Adipose tissue (tissue), 3 donors: ENCODE measurements around the gene EMC10. TPM values are rescaled to one million over a fixed set of nuclear protein-coding genes. Genes with fewer than 3 reads are reported as not detected.

Experiments used
- H3K27ac ChIP-seq: one replicate; pipeline ENCODE4 v1.5.1; 2013; ENCODE audit warnings: low read depth, low read length
- WGBS, 3 donors: extraction: QIAGEN DNeasy Blood & Tissue Kit; methylation state at CpG; one replicate each; pipeline ENCODE4 v1.1.7; 2013; 5-methylcytosine and 5-hydroxymethylcytosine counted together
- polyA plus RNA-seq, 3 donors: library from polyadenylated mRNA; stranded (reverse); fragments of 200-250 nt; gene quantifications; one replicate each; pipeline ENCODE4 v1.2.3, GENCODE V29; 2013
- donor health status: healthy with polysubstance abuse.
- donor health status: Bipolar disorder and iron deficiency.
- donor health status: healthy.

The EMC10 gene
- polyA plus RNA-seq, 3 donors = 42.4 to 75.0 (median 69.1) TPM

- 93 to 96% (median 96%) methylated on average over 8 to 10 of the region's 10 CpGs for WGBS, 3 donors
- no peak overlapping the region for H3K27ac ChIP-seq
These were observed 30.4 kb downstream of the EMC10 start for GRCh38 chr19:50506700-50507099.

- 90 to 95% (median 94%) methylated on average over 8 of the region's 8 CpGs for WGBS, 3 donors
- H3K27ac ChIP-seq = no peak overlapping the region
These were observed 31.1 kb downstream of the EMC10 start for GRCh38 chr19:50507376-50507775.

- WGBS, 3 donors = 90 to 94% (median 92%) methylated on average over 3 of the region's 3 CpGs
- H3K27ac ChIP-seq = no peak overlapping the region
These were observed 32.5 kb downstream of the EMC10 start for GRCh38 chr19:50508843-50509190.

GRCh38 chr19:50509366-50509765 is 33.1 kb downstream of the EMC10 start:
- 83 to 92% (median 83%) methylated on average over 11 of the region's 11 CpGs for WGBS, 3 donors

GRCh38 chr19:50510121-50510670 is 33.9 kb downstream of the EMC10 start:
- WGBS, 3 donors = 59 to 61% (median 61%) methylated on average over 24 to 26 of the region's 26 CpGs
- H3K27ac ChIP-seq = no peak overlapping the region

More at GRCh38 chr19:50509366-50509765, 33.1 kb downstream of the EMC10 start:
- no peak overlapping the region for H3K27ac ChIP-seq

GRCh38 chr19:50510700-50511068 is 34.4 kb downstream of the EMC10 start:
- WGBS, 3 donors = 1 to 8% (median 5%) methylated on average over 10 of the region's 10 CpGs
- peak overlapping the region; percentile 35 for H3K27ac ChIP-seq

GRCh38 chr19:50511069-50511822 is 34.9 kb downstream of the EMC10 start, which contains the start of gene JOSD2:
Gene JOSD2 (minus strand): TSS chr19:50511191. CDS start chr19:50510431, 760 bp downstream.
- 1 to 2% (median 2%) methylated on average over 69 of the region's 69 CpGs for WGBS, 3 donors
- peak within 1 kb of the TSS; percentile 35 for H3K27ac ChIP-seq

GRCh38 chr19:50512112-50512998 is 36.0 kb downstream of the EMC10 start:
- H3K27ac ChIP-seq = no peak overlapping the region
- WGBS, 3 donors = 87 to 90% (median 89%) methylated on average over 36 of the region's 36 CpGs

- no peak overlapping the region for H3K27ac ChIP-seq
- 47 to 67% (median 66%) methylated on average over 12 of the region's 12 CpGs for WGBS, 3 donors
These were observed 36.9 kb downstream of the EMC10 start for GRCh38 chr19:50512999-50513745.

- WGBS, 3 donors = 35 to 43% (median 41%) methylated on average over 17 to 22 of the region's 22 CpGs
- H3K27ac ChIP-seq = no peak within 1 kb of the TSS
These were observed 37.5 kb downstream of the EMC10 start, which contains the start of gene ASPDH for GRCh38 chr19:50513746-50514345. Gene ASPDH (minus strand): TSS chr19:50513913. CDS start chr19:50513823, 90 bp downstream.

GRCh38 chr19:50514346-50515167 is 38.2 kb downstream of the EMC10 start:
- no peak overlapping the region for H3K27ac ChIP-seq
- 40 to 48% (median 47%) methylated on average over 37 to 38 of the region's 38 CpGs for WGBS, 3 donors

- H3K27ac ChIP-seq = no peak overlapping the region
- WGBS, 3 donors = 62 to 89% (median 68%) methylated on average over 8 to 11 of the region's 11 CpGs
These were observed 38.9 kb downstream of the EMC10 start for GRCh38 chr19:50515168-50515561.

GRCh38 chr19:50516456-50516855 is 40.1 kb downstream of the EMC10 start:
- 41 to 64% (median 57%) methylated on average over 12 of the region's 12 CpGs for WGBS, 3 donors
- no peak overlapping the region for H3K27ac ChIP-seq

GRCh38 chr19:50516964-50517703 is 40.8 kb downstream of the EMC10 start:
- WGBS, 3 donors = 36 to 79% (median 75%) methylated on average over 44 to 53 of the region's 53 CpGs
- no peak overlapping the region for H3K27ac ChIP-seq

- 95 to 97% (median 97%) methylated on average over 29 to 37 of the region's 37 CpGs for WGBS, 3 donors
- H3K27ac ChIP-seq = no peak overlapping the region
These were observed 41.4 kb downstream of the EMC10 start for GRCh38 chr19:50517704-50518075.
